Smooth muscle cell (in vitro differentiated cells): Measurements from ENCODE around the gene CASP2. TPM values are rescaled to one million over a fixed set of nuclear protein-coding genes. Genes with fewer than 3 reads are reported as not detected.

Source experiments
- DNase-seq: peaks from one replicate; lab custom pipeline; 2025; ENCODE audit not compliant: unreplicated experiment; lab: John Stamatoyannopoulos, UW
- H2AFZ ChIP-seq: fragments of 200-600 bp; sonication (generic); 2 replicates; pipeline ENCODE4 v1.6.0; 2016; ENCODE audit warnings: antibody characterized with exemption, low read depth, mild to moderate bottlenecking
- H3F3A ChIP-seq: fragments of 200-600 bp; sonication (generic); 2 replicates; pipeline ENCODE4 v1.6.0; 2017; ENCODE audit warnings: antibody characterized with exemption, low read depth
- H3K27ac ChIP-seq: fragments of 200-600 bp; sonication (generic); 2 replicates; pipeline ENCODE4 v1.5.1; 2016; ENCODE audit warnings: low read depth, mild to moderate bottlenecking
- H3K27me3 ChIP-seq: fragments of 200-600 bp; sonication (generic); 2 replicates; pipeline ENCODE4 v1.6.1; 2016; ENCODE audit warnings: low read depth, mild to moderate bottlenecking
- H3K36me3 ChIP-seq: fragments of 200-600 bp; sonication (generic); 2 replicates; pipeline ENCODE4 v1.5.1; 2016; ENCODE audit warnings: low read depth
- H3K4me1 ChIP-seq: fragments of 200-600 bp; sonication (generic); 2 replicates; pipeline ENCODE4 v1.5.1; 2016; ENCODE audit warnings: low read depth
- H3K4me2 ChIP-seq: fragments of 200-600 bp; sonication (generic); 2 replicates; pipeline ENCODE4 v1.6.0; 2016; ENCODE audit warnings: mild to moderate bottlenecking
- H3K4me3 ChIP-seq: fragments of 200-600 bp; sonication (generic); 2 replicates; pipeline ENCODE4 v1.5.1; 2016; ENCODE audit warnings: mild to moderate bottlenecking
- H3K79me2 ChIP-seq: fragments of 200-600 bp; sonication (generic); 2 replicates; pipeline ENCODE4 v1.6.0; 2016; ENCODE audit warnings: low read depth, mild to moderate bottlenecking
- H3K9ac ChIP-seq: fragments of 200-600 bp; sonication (generic); 2 replicates; pipeline ENCODE4 v1.6.0; 2016; ENCODE audit warnings: low read depth
- H3K9me3 ChIP-seq: fragments of 200-600 bp; sonication (generic); replicated peaks from 2 replicates; pipeline ENCODE4 v1.5.1; 2016; ENCODE audit warnings: low read depth
- H4K20me1 ChIP-seq: fragments of 200-600 bp; sonication (generic); 2 replicates; pipeline ENCODE4 v1.6.0; 2016; ENCODE audit warnings: low read depth
- WGBS: methylation state at CpG from one replicate; pipeline ENCODE4 v1.1.7; 2016; ENCODE audit warnings: low lambda C conversion rate; 5-methylcytosine and 5-hydroxymethylcytosine counted together
- polyA plus RNA-seq: library from polyadenylated mRNA; unstranded; fragments of >200 nt; fragmentation: Nextera tagmentation; extraction: Ambion mirVana; gene quantifications from 2 replicates; pipeline ENCODE4 v1.2.1, GENCODE V29; 2016
- total RNA-seq: library from RNA; depleted of rRNA; stranded (reverse); fragments of >200 nt; gene quantifications from 2 replicates; pipeline ENCODE4 v1.2.3, GENCODE V29; 2014
- TF ChIP-seq, protein P1 (sequence below): fragments of 200-600 bp; sonication (generic); IDR thresholded peaks from 2 replicates; pipeline ENCODE4 v1.5.1; 2017; ENCODE audit warnings: borderline replicate concordance, mild to moderate bottlenecking, antibody characterized with exemption; ENCODE audit not compliant: insufficient read depth, poor library complexity, severe bottlenecking

Gene CASP2
- total and polyA plus RNA-seq, 2 experiments from 2014 or later, result 8.1 to 22.0 TPM

GRCh38 chr7:143269251-143269650, 18.9 kb upstream of the CASP2 start:
- no peak overlapping the region for H3K27ac ChIP-seq
- no peaks in the 10 kb centered on the region for H3K9me3 ChIP-seq
- TF ChIP-seq, protein P1, sequence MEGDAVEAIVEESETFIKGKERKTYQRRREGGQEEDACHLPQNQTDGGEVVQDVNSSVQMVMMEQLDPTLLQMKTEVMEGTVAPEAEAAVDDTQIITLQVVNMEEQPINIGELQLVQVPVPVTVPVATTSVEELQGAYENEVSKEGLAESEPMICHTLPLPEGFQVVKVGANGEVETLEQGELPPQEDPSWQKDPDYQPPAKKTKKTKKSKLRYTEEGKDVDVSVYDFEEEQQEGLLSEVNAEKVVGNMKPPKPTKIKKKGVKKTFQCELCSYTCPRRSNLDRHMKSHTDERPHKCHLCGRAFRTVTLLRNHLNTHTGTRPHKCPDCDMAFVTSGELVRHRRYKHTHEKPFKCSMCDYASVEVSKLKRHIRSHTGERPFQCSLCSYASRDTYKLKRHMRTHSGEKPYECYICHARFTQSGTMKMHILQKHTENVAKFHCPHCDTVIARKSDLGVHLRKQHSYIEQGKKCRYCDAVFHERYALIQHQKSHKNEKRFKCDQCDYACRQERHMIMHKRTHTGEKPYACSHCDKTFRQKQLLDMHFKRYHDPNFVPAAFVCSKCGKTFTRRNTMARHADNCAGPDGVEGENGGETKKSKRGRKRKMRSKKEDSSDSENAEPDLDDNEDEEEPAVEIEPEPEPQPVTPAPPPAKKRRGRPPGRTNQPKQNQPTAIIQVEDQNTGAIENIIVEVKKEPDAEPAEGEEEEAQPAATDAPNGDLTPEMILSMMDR, result no peak
- H4K20me1 ChIP-seq, result no peaks in the 10 kb centered on the region
- H3K4me3 ChIP-seq, result no peak overlapping the region
- no peak overlapping the region for H3K9ac ChIP-seq
- H3K36me3 ChIP-seq, result no peaks in the 10 kb centered on the region
- no peaks in the 10 kb centered on the region for H3K4me1 ChIP-seq
- no peak overlapping the region for H3K4me2 ChIP-seq
- H3K79me2 ChIP-seq, result peaks cover 4% of the 10 kb centered on the region
- no peaks in the 10 kb centered on the region for H3F3A ChIP-seq
- no peak overlapping the region for H2AFZ ChIP-seq
- H3K27me3 ChIP-seq, result no peaks in the 10 kb centered on the region
- 84% methylated on average over 5 of the region's 5 CpGs for WGBS
- DNase-seq, result no peak

DNA sequence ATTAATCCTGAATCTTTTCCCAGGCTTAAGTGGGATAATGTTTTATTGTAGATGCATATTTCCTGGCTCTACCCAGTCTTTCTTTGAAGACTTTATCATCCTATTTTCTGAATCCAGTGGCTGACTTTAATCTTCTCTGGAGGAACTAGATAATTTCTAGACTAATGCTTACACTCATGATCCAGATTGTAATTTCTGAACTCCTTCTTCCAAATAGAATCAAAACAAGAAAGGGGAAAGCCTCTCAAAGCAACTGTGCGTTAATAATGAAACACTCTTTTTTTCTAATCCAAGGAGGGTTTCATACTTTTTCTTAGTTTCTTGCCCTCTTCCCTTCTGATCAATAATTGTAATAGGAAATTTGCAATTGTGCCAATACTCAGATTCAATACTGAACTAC, 16.9 kb upstream of the CASP2 start:
- TF ChIP-seq, protein P1, result no peak
- 89% methylated on average over 1 of the region's 1 CpG for WGBS
- no peak overlapping the region for H3K9ac ChIP-seq
- H3K27ac ChIP-seq, result no peak overlapping the region
- H3K36me3 ChIP-seq, result no peaks in the 10 kb centered on the region
- H3K4me1 ChIP-seq, result no peaks in the 10 kb centered on the region
- H3K9me3 ChIP-seq, result no peaks in the 10 kb centered on the region
- no peak overlapping the region for H3K4me3 ChIP-seq
- H3K79me2 ChIP-seq, result no peaks in the 10 kb centered on the region
- no peaks in the 10 kb centered on the region for H4K20me1 ChIP-seq
- H2AFZ ChIP-seq, result no peak overlapping the region
- no peaks in the 10 kb centered on the region for H3K27me3 ChIP-seq
- DNase-seq, result no peak
- no peaks in the 10 kb centered on the region for H3F3A ChIP-seq
- H3K4me2 ChIP-seq, result no peak overlapping the region

DNA sequence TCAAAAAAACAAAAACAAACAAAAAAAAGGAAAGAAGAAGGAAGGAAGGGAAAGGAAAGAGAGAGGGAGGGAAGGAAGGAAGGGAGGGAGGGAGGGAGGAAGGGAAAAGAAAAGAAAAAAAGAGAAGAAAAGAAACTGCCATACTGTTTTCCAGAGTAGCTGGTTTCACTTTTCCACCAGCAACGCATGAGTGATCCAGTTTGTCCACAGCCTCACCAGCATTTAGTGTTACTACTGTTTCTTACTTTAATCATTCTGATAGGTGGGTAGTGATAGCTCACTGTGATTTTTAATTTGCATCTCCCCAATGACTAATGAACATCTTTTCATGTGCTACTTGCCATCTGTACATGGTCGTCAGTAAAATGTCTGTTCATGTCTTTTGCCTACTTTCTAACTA, 15.3 kb upstream of the CASP2 start:
- Histone ChIP-seq H3K4me2 (no peak overlapping the region), H3K27me3 (no peaks in the 10 kb centered on the region), H3K36me3 (no peaks in the 10 kb centered on the region), H3K27ac (no peak overlapping the region), H3K4me1 (no peaks in the 10 kb centered on the region), H3K9me3 (no peaks in the 10 kb centered on the region), H3K79me2 (no peaks in the 10 kb centered on the region), H3K4me3 (no peak overlapping the region), H4K20me1 (no peaks in the 10 kb centered on the region), H3K9ac (no peak overlapping the region), H3F3A (no peaks in the 10 kb centered on the region), H2AFZ (no peak overlapping the region)
- DNase-seq, result no peak
- 100% methylated on average over 2 of the region's 2 CpGs for WGBS
- TF ChIP-seq, protein P1, result no peak
